NCI-H82 treated with DMSO at 0.1 percent for 48 hours (cell line): ENCODE data around the gene SLC26A8.
"Not testable (repeated sequence)": the region's sequence is repeated elsewhere in the genome, so short reads cannot be mapped to it uniquely, and the experiment has no call there.

Source experiments
- DNase-seq: peaks from one replicate; lab custom pipeline; 2025; ENCODE audit not compliant: unreplicated experiment; lab: John Stamatoyannopoulos, UW

Gene SLC26A8

DNA sequence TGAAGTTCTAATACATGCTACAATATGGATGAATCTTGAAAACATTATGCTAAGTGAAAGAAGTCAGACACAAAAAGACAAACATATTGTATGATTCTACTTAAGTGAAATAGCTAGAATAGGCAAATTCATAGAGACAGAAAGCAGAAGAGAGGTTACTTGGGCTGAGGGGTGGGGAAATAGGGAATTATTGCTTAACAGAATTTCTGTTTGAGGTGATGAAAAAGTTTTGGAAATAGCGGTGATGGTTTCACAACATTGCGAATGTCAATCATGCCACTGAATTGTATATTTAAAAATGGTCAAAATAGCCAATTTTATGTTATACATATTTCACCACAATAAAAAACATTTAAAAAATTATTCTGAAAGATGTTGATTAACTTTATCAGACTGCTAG is 6.1 kb downstream of the SLC26A8 start:
- no peak for DNase-seq

DNA sequence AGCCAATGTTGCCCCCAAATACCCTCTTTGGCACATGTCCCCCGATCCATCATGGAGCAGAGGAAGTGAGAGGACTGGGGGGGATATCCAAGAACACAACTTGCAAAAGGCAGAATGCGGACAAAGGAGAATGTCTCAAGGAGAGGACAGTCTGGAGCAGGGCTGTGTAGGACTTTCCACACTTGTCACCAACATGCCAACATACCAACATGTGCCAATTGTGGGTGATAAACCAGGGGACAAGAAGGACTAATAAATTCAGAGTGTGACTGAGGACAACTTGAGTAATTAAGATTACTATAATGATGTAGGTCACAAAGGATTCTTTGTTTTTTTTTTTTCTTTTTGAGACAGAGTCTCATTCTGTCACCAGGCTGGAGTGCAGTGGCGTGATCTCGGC is 8.8 kb downstream of the SLC26A8 start:
- DNase-seq = no peak

GRCh38 chr6:36000451-36000850 is 24.0 kb downstream of the SLC26A8 start:
- DNase-seq = no peak

GRCh38 chr6:35993150-35993549 is 31.3 kb downstream of the SLC26A8 start:
- no peak for DNase-seq

DNA sequence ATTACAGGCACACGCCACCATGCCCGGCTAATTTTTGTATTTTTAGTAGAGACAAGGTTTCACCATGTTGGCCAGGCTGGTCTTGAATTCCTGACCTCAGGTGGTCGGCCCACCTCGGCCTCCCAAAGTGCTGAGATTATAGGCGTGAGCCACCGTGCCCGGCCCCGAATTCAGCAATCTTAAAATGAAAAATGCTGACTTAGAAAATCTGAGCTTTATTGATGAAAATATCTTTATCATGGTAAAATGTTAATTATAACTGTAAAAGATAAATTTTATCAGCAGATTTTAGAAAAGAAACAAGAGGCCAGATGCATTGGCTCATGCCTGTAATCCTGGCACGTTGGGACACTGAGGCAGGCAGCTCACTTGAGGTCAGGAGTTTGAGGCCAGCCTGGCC is 36.4 kb downstream of the SLC26A8 start:
- not testable (repeated sequence) for DNase-seq

DNA sequence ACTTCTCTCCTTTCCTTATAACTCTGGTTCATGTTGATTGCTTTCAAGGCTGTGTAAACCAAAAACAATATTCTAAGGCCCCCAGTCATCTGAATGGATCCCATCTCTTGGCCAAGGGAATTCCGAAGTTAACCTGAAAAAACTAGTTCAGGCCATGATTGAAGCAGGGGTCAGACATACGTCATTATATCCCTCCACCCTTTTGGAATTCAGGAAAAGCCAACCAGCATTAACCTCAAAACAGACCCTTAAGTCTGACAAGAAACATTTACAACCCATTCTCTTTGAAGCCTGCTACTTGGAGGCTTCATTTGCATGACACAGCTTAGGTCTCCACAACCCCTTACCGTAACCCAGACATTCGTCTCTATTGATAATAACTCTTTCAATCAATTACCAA is 39.7 kb downstream of the SLC26A8 start:
- DNase-seq = no peak

DNA sequence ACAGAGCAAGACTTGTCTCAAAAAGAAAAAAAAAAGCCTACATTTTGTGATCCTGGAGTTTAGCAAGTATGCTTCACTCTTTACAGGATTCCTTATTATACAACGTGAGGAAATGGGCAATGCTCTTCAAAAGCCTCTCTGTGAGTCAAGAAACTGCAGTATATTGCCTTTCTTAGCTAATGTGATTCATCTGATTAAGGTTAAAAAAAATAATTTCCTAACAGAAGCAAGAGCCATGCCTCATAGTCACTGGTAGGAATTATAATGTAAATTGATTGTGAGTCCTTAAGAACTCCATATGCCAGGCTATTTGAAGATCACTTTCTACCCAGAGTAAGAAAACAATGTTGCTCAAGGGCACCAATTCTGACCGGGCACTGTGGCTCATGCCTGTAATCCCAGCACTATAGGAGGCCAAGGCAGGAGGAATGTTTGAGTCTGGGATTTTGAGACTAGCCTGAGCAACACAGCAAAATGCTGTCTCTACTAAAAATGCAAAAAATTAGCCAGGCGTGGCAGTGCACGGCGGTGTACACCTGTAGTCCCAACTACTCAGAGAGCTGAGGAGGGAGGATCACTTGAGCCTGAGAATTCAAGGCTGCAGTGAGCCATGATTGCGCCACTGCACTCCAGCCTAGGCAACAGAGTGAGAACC is 43.3 kb downstream of the SLC26A8 start:
- no peak for DNase-seq

- not testable (repeated sequence) for DNase-seq
Observed at GRCh38 chr6:35980126-35980525, 44.3 kb downstream of the SLC26A8 start.

- DNase-seq = no peak
Observed at GRCh38 chr6:35977308-35977707, 47.1 kb downstream of the SLC26A8 start.

DNA sequence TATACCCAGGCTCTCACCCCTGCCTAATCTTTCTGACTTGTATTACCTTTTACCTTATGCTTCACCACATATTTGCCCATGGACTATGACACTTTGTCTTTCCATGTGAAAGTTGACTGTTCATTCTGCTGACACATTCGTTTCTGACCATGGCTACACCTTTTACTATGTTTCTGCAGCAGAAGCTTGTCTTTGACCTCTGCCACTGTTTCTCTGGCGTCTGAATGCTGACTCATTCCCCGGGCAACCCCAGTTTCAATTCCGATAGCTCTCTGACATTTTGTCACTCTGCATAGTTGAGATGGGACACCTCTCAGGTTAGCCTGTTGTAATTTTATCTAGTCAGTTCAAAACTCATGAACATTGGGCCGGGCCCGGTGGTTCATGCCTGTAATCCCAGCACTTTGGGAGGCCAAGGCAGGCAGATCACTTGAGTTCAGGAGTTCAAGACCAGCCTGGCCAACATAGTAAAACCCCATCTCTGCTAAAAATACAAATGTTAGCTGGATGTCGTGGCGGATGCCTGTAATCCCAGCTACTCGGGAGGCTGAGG is 50.7 kb downstream of the SLC26A8 start:
- no peak for DNase-seq

- DNase-seq = no peak
Observed at GRCh38 chr6:35972471-35973367, 51.7 kb downstream of the SLC26A8 start.

GRCh38 chr6:35970181-35970580 is 54.3 kb downstream of the SLC26A8 start:
- DNase-seq = no peak

- no peak for DNase-seq
Observed at GRCh38 chr6:35969646-35970045, 54.8 kb downstream of the SLC26A8 start.

GRCh38 chr6:35968821-35969220 is 55.6 kb downstream of the SLC26A8 start:
- DNase-seq = no peak

- no peak for DNase-seq
Observed at GRCh38 chr6:35967076-35967774, 57.2 kb downstream of the SLC26A8 start.

DNA sequence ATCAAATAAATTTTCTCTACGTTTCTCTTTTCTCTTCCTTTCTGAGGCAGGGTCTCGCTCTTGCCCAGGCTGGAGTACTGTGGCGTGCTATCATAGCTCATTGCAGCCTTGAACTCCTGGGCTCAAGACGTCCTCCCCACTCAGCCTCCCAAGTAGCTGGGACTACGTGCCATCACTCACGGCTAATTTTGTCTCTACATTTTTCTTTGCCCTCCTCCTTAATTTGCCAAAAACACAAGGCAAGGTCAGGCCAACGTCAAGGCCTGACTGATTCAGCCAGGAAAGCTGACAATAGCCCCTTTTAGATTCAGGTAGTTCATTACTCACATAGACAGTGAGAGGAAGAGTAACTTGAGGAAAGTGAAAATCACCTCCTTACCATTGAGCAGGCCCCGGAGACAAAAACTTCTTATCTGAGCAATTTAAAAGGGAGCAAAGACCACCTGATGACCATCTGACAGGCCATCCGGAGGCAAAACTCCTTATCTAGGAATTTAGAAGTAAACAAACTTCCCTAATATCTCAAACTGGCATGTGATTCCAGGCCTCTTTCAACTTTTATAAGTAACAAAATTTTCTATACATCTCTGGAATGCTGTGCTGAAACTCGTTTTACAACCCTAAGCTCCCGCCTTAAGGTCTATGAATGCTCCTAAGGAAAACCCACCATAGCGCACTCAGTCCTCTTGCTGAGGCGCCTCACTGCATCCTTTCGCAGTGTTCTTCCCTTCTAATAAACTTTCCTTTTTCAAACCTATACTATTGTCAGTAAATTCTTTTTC is 61.5 kb downstream of the SLC26A8 start:
- no peak for DNase-seq

GRCh38 chr6:35960187-35960586 is 64.3 kb downstream of the SLC26A8 start:
- no peak for DNase-seq

DNA sequence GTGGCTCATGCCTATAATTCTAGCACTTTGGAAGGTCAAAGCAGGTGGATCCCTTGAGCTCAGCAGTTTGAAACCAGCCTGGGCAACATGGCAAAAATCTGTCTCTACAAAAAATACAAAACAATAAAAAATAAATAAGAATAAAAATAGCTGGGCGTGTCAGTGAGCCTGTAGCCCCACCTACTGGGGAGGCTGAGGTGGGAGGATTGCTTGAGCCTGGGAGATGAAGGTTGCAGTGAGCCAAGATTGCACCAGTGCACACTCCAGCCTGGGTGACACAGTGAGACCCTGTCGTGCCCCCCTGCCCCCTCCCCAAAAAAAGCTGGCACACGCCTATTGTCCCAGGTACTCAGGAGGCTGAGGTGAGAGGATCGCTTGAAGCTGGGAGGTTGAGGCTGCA is 68.5 kb downstream of the SLC26A8 start:
- DNase-seq = no peak

DNA sequence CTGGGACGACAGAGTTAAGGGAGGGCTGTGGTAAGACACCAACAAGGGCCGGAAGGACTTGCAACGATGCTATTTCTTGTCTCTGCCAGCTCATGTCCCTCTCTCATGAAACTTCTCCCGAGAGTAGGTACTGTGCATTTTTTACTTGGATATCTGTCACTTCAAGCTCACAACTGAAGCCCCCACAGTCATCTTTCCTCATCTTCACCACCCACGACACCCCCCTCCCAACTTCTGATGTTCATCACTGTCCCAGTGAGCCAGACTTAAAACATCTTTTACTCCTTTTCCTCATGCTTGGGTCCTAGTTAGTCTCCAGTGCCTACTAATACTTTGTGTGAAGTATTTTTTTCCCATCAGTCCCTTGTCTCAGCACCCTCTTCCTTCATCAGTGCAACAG is 68.9 kb downstream of the SLC26A8 start:
- no peak for DNase-seq

GRCh38 chr6:35955071-35955470 is 69.4 kb downstream of the SLC26A8 start:
- DNase-seq = no peak

DNA sequence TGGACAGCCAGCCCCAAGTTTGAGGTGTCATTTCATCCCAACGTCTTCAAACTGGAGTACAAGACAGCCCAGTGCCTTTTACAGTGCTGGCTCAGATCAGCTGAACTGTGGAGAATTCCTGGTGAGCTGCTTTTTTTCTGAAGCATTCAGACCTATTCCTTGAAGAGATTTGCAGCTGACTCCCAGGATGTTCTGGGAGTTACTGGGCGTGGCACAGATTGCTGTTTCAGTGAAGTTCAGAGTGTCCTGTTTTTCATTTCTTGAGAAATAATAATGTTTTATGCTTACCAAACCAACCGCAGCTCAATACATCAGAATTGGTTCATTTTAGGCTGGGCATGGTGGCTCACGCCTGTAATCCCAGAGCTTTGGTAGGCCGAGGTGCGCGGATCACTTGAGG is 70.1 kb downstream of the SLC26A8 start:
- no peak for DNase-seq
